ENCODE data around the gene ST8SIA1.

GRCh38 chr12:22163594-22163993, 170.9 kb downstream of the ST8SIA1 start:
- TF ChIP-seq GATA2 (IDR thresholded peaks at IDR 0.05; ENCODE audit: low read depth, low read length) (no peak), GATA3 (IDR thresholded peaks at IDR 0.05; ENCODE audit: low read depth, low read length) (no peak)

All from SH-SY5Y (cell line).